ENCODE data around the gene SEPTIN1. TPM values are rescaled to one million over a fixed set of nuclear protein-coding genes. Genes with fewer than 3 reads are reported as not detected.

SEPTIN1 gene
- total and polyA plus RNA-seq, 2 experiments from 2014 or later, result 0.21 to 3.9 TPM

GRCh38 chr16:30348113-30348512 is 34.2 kb downstream of the SEPTIN1 start (continued):
- TF ChIP-seq ETS1 (IDR thresholded peaks at IDR 0.05) (no peak), NANOG (IDR thresholded peaks at IDR 0.05; ENCODE audit: borderline replicate concordance) (no peak), CREB1 (CRISPR knock-in tag; IDR thresholded peaks at IDR 0.05; ENCODE audit: low read depth) (no peak), STAT1 (IDR thresholded peaks at IDR 0.05; ENCODE audit: unreplicated experiment) (no peak), EZH2phosphoT487 (IDR thresholded peaks at IDR 0.05; ENCODE audit: unreplicated experiment) (no peak), JUNB (IDR thresholded peaks at IDR 0.05; ENCODE audit: unreplicated experiment) (no peak), POLR2AphosphoS5 (IDR thresholded peaks at IDR 0.05; ENCODE audit: low read depth) (no peak), ZNF331 (CRISPR knock-in tag; IDR thresholded peaks at IDR 0.05; ENCODE audit: low read depth) (no peak), ZNF462 (CRISPR knock-in tag; IDR thresholded peaks at IDR 0.05) (no peak)

- Histone ChIP-seq H3F3A (replicated peaks; ENCODE audit: low read depth) (0 out of 2 replicates have a peak, but pooled peaks cover 5% of the 10 kb centered on the region), H3K27me3 (ENCODE audit: insufficient read depth) (no peaks in the 10 kb centered on the region), H3K4me1 (ENCODE audit: insufficient read depth) (no peaks in the 10 kb centered on the region), H3K27ac (ENCODE audit: low read depth) (no peak overlapping the region), H3K36me3 (ENCODE audit: insufficient read depth) (peaks cover 2% of the 10 kb centered on the region; the same call in 1 of the 2 replicates), H3K9me2 (ENCODE audit: insufficient read depth) (no peaks in the 10 kb centered on the region), H3K4me3 (no peak overlapping the region), H3K4me2 (no peak overlapping the region), H2AFZ (no peak overlapping the region), H3K79me2 (replicated peaks; ENCODE audit: insufficient read depth) (no peaks in the 10 kb centered on the region), H4K20me1 (replicated peaks; ENCODE audit: insufficient read depth) (no peaks in the 10 kb centered on the region)
- H3K4me1 Mint-ChIP-seq, result no peaks in the 10 kb centered on the region
- peaks cover 20% of the 10 kb centered on the region for H3K36me3 Mint-ChIP-seq (ENCODE audit: low read depth)
- H3K9me3 Mint-ChIP-seq, result no peaks in the 10 kb centered on the region; the same call in 2 of the 3 replicates
- DNase-seq (ENCODE audit: low spot score) (no peak), ATAC-seq (no peak)
- H3K4me3 Mint-ChIP-seq, result no peak overlapping the region
- no peak overlapping the region for H3K27ac Mint-ChIP-seq
- peaks cover 6% of the 10 kb centered on the region for H3K27me3 Mint-ChIP-seq (ENCODE audit: insufficient read depth, low read depth, poor library complexity)
- no peak for TF ChIP-seq POLR2AphosphoS5 (IDR thresholded peaks at IDR 0.05; ENCODE audit: low read depth)
- TF ChIP-seq EZH2 (IDR thresholded peaks at IDR 0.05; ENCODE audit: low read depth, unreplicated experiment), result no peak
- no peak for TF ChIP-seq REST (IDR thresholded peaks at IDR 0.05; ENCODE audit: unreplicated experiment)
- TF ChIP-seq CTCF (conservative IDR thresholded peaks at IDR 0.05; ENCODE audit: low read depth in 2 of 2), result no peak
- no peak for TF ChIP-seq JUNB (IDR thresholded peaks at IDR 0.05; ENCODE audit: unreplicated experiment)
- TF ChIP-seq ZNF331 (CRISPR knock-in tag; IDR thresholded peaks at IDR 0.05; ENCODE audit: low read depth), result no peak
- TF ChIP-seq ZNF114 (CRISPR knock-in tag; IDR thresholded peaks at IDR 0.05), result no peak
- no peak for TF ChIP-seq EZH2phosphoT487 (IDR thresholded peaks at IDR 0.05; ENCODE audit: unreplicated experiment)
These were observed 36.1 kb downstream of the SEPTIN1 start for GRCh38 chr16:30346286-30346685.
